Trophoblast cell (in vitro differentiated cells and primary cell): ENCODE results near the gene RAB1B.
"Not testable (repeated sequence)": the region's sequence is repeated elsewhere in the genome, so short reads cannot be mapped to it uniquely, and the experiment has no call there.

Source experiments
- DNase-seq, 2 donors: peaks; one replicate each; pipeline ENCODE4 v3.0.0-alpha.2; 2016
- H2AFZ ChIP-seq: 2 replicates; pipeline ENCODE4 v1.6.1; 2013; ENCODE audit warnings: low read length, moderate library complexity, mild to moderate bottlenecking; ENCODE audit not compliant: insufficient read depth, poor library complexity
- H2AK5ac ChIP-seq: 2 replicates; pipeline ENCODE4 v1.6.1; 2013; ENCODE audit warnings: mild to moderate bottlenecking, low read length
- H2BK120ac ChIP-seq: 2 replicates; pipeline ENCODE4 v1.6.1; 2013; ENCODE audit warnings: low read length, mild to moderate bottlenecking, moderate library complexity; ENCODE audit not compliant: insufficient read depth, poor library complexity
- H2BK12ac ChIP-seq: 2 replicates; pipeline ENCODE4 v1.6.1; 2013; ENCODE audit warnings: mild to moderate bottlenecking, low read length, moderate library complexity
- H2BK5ac ChIP-seq: 2 replicates; pipeline ENCODE4 v1.6.1; 2013; ENCODE audit warnings: low read length, low read depth, moderate library complexity, mild to moderate bottlenecking; ENCODE audit not compliant: poor library complexity
- H3K14ac ChIP-seq: 2 replicates; pipeline ENCODE4 v1.6.1; 2013; ENCODE audit warnings: mild to moderate bottlenecking, low read length
- H3K18ac ChIP-seq: 2 replicates; pipeline ENCODE4 v1.6.1; 2013; ENCODE audit warnings: mild to moderate bottlenecking, low read length
- H3K23ac ChIP-seq: 2 replicates; pipeline ENCODE4 v1.6.1; 2013; ENCODE audit warnings: low read length
- H3K27ac ChIP-seq: 2 replicates; pipeline ENCODE4 v1.5.1; 2013; ENCODE audit warnings: low read depth, mild to moderate bottlenecking, inconsistent platforms, low read length, moderate library complexity
- H3K27me3 ChIP-seq: 2 replicates; pipeline ENCODE4 v1.6.1; 2013; ENCODE audit warnings: inconsistent platforms, mild to moderate bottlenecking, low read length, moderate library complexity; ENCODE audit not compliant: insufficient read depth
- H3K36me3 ChIP-seq, 2 experiments: 1 replicate in 1 of 2; 2 replicates in 1 of 2; pipeline ENCODE4 v1.6.1; 2013; ENCODE audit warnings: low read length in 2 of 2, mild to moderate bottlenecking in 2 of 2, moderate library complexity in 1 of 2; ENCODE audit not compliant: insufficient read depth in 2 of 2, control insufficient read depth in 1 of 2
- H3K4ac ChIP-seq: 2 replicates; pipeline ENCODE4 v1.6.1; 2013; ENCODE audit warnings: low read depth, mild to moderate bottlenecking, low read length, moderate library complexity
- H3K4me1 ChIP-seq, 2 experiments: 1 replicate in 1 of 2; 2 replicates in 1 of 2; pipeline ENCODE4 v1.6.1; 2013; ENCODE audit warnings: low read length in 2 of 2, mild to moderate bottlenecking in 2 of 2, moderate library complexity in 1 of 2; ENCODE audit not compliant: insufficient read depth in 2 of 2, control insufficient read depth in 1 of 2
- H3K4me2 ChIP-seq: 2 replicates; pipeline ENCODE4 v1.6.1; 2013; ENCODE audit warnings: inconsistent platforms, mild to moderate bottlenecking, low read length, moderate library complexity
- H3K4me3 ChIP-seq: 2 replicates; pipeline ENCODE4 v1.5.1; 2013; ENCODE audit warnings: mild to moderate bottlenecking, low read depth, low read length, inconsistent platforms
- H3K79me1 ChIP-seq: one replicate; pipeline ENCODE4 v1.6.1; 2013; ENCODE audit warnings: low read length
- H3K79me2 ChIP-seq: 2 replicates; pipeline ENCODE4 v1.6.1; 2013; ENCODE audit warnings: low read length, mild to moderate bottlenecking; ENCODE audit not compliant: control insufficient read depth, insufficient read depth, poor library complexity
- H3K9ac ChIP-seq: 2 replicates; pipeline ENCODE4 v1.6.1; 2013; ENCODE audit warnings: mild to moderate bottlenecking, low read length
- H3K9me3 ChIP-seq: 2 replicates; pipeline ENCODE4 v1.6.1; 2013; ENCODE audit warnings: low read depth, mild to moderate bottlenecking, control low read depth, inconsistent platforms, low read length; ENCODE audit not compliant: insufficient read depth
- H4K12ac ChIP-seq: 2 replicates; pipeline ENCODE4 v1.6.1; 2013; ENCODE audit warnings: low read depth, mild to moderate bottlenecking, low read length, moderate library complexity
- H4K8ac ChIP-seq: 2 replicates; pipeline ENCODE4 v1.6.1; 2013; ENCODE audit warnings: low read depth, mild to moderate bottlenecking, low read length, moderate library complexity
- H4K91ac ChIP-seq: one replicate; pipeline ENCODE4 v1.6.1; 2013; ENCODE audit warnings: low read depth, mild to moderate bottlenecking, low read length, moderate library complexity
- WGBS: extraction: QIAGEN DNeasy Blood & Tissue Kit; methylation state at CpG from one replicate; pipeline ENCODE4 v1.1.7; 2013; ENCODE audit warnings: missing lambda C conversion rate; ENCODE audit not compliant: insufficient read length, insufficient coverage; ENCODE audit errors: extremely low coverage; 5-methylcytosine and 5-hydroxymethylcytosine counted together

RAB1B gene

DNA sequence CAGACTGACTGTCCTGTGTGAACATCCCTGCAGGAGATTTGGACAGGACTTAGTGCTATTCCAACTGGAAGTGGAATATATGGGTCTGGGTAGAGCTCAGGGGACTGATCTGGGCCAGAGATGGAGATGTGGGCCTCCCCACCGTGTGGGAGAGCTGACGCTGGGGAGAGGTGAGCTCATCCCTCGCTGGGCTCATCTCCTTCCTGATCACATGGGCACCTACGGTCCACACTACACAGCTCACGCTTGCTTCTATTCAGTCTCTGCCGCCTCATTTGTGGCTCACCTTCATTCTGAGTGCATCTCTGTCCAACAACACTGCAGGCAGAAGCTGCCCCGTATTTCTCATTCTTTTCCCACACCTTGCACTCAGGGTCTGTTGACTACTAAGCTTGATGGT lies 16.6 kb upstream of the RAB1B start:
- no peak overlapping the region for H3K4me3 ChIP-seq
- WGBS, result no CpG with 5 or more reads among the region's 7 CpGs
- H2AK5ac ChIP-seq, result no peak overlapping the region
- peaks cover 0 to 2% of the 10 kb centered on the region in 2 experiments for H3K4me1 ChIP-seq
- H3K27ac ChIP-seq, result no peak overlapping the region
- H4K8ac ChIP-seq, result no peak overlapping the region
- H3K4me2 ChIP-seq, result no peak overlapping the region
- peak overlapping the region; percentile 45 for H3K9ac ChIP-seq
- no peak overlapping the region for H2BK120ac ChIP-seq
- H3K18ac ChIP-seq, result no peak overlapping the region
- H4K91ac ChIP-seq, result no peak overlapping the region
- no peak overlapping the region for H3K4ac ChIP-seq
- H3K9me3 ChIP-seq, result no peaks in the 10 kb centered on the region
- H3K79me1 ChIP-seq, result no peaks in the 10 kb centered on the region
- H4K12ac ChIP-seq, result no peak overlapping the region
- no peak overlapping the region for H3K23ac ChIP-seq
- no peak overlapping the region for H2AFZ ChIP-seq
- DNase-seq, result no peak
- no peaks in the 10 kb centered on the region for H3K79me2 ChIP-seq
- H3K27me3 ChIP-seq, result no peaks in the 10 kb centered on the region
- H2BK5ac ChIP-seq, result no peak overlapping the region
- H3K14ac ChIP-seq, result no peak overlapping the region
- no peak overlapping the region for H2BK12ac ChIP-seq
- H3K36me3 ChIP-seq, result peaks cover 19 to 28% of the 10 kb centered on the region in 2 experiments

DNA sequence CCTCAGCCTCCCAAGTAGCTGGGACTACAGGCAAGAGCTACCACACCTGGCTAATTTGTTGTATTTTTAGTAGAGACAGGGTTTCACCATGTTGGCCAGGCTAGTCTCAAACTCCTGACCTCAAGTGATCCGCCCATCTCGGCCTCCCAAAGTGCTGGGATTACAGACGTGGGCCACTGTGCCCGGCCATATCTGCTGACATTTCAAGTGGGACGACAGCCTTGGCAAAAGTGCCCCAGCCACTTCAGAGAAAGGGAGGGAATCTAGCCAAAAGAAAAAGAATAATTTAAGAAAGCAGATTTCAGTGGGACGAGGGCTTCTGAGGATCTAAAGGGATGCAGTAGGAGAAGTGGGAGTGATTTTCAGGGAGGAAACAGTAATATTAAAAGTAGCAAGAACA lies 15.4 kb upstream of the RAB1B start:
- H3K4ac ChIP-seq, H2BK12ac ChIP-seq, H2BK120ac ChIP-seq, H2AFZ ChIP-seq, H3K4me1 ChIP-seq, H4K12ac ChIP-seq, H3K18ac ChIP-seq, H3K14ac ChIP-seq, H3K23ac ChIP-seq, H3K79me2 ChIP-seq, H3K4me2 ChIP-seq, H4K91ac ChIP-seq, H3K27ac ChIP-seq, DNase-seq, H3K27me3 ChIP-seq, H2AK5ac ChIP-seq, H3K9me3 ChIP-seq, H2BK5ac ChIP-seq, H3K4me3 ChIP-seq, H4K8ac ChIP-seq, H3K9ac ChIP-seq, H3K79me1 ChIP-seq: not testable (repeated sequence)
- no CpG with 5 or more reads among the region's 6 CpGs for WGBS
- H3K36me3 ChIP-seq, result peaks cover 19 to 20% of the 10 kb centered on the region in 2 experiments

DNA sequence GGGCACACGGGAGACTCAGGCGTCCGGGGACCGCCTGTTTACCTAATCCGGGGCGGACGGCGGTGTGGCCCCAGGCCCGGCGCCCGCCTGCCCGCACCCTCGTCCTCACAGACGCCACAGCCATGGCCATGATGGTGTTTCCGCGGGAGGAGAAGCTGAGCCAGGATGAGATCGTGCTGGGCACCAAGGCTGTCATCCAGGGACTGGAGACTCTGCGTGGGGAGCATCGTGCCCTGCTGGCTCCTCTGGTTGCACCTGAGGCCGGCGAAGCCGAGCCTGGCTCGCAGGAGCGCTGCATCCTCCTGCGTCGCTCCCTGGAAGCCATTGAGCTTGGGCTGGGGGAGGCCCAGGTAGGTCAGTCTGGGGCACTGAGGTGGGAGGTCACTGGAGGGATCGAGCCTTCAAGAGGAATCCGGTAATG lies 10.0 kb upstream of the RAB1B start:
- Histone ChIP-seq H3K18ac (peak overlapping the region; percentile 67), H3K4me2 (peak overlapping the region; percentile 94), H2BK12ac (no peak overlapping the region), H3K23ac (no peak overlapping the region), H3K27me3 (no peaks in the 10 kb centered on the region), H3K4ac (peak overlapping the region; percentile 42), H3K14ac (peak overlapping the region; percentile 85), H2BK5ac (no peak overlapping the region), H3K4me3 (peak overlapping the region; percentile 87), H2BK120ac (peak overlapping the region; percentile 18), H3K9ac (peak overlapping the region; percentile 79), H4K12ac (peak overlapping the region; percentile 95), H3K9me3 (no peaks in the 10 kb centered on the region), H2AFZ (peak overlapping the region; percentile 89), H4K91ac (peak overlapping the region; percentile 7), H3K79me1 (peaks cover 12% of the 10 kb centered on the region), H3K4me1 (peaks cover 5 to 12% of the 10 kb centered on the region in 2 experiments), H3K27ac (no peak overlapping the region), H3K79me2 (peaks cover 10% of the 10 kb centered on the region), H4K8ac (peak overlapping the region; percentile 54), H2AK5ac (peak overlapping the region; percentile 86), H3K36me3 (peaks cover 34 to 37% of the 10 kb centered on the region in 2 experiments)
- DNase-seq, result no peak
- no CpG with 5 or more reads among the region's 28 CpGs for WGBS

DNA sequence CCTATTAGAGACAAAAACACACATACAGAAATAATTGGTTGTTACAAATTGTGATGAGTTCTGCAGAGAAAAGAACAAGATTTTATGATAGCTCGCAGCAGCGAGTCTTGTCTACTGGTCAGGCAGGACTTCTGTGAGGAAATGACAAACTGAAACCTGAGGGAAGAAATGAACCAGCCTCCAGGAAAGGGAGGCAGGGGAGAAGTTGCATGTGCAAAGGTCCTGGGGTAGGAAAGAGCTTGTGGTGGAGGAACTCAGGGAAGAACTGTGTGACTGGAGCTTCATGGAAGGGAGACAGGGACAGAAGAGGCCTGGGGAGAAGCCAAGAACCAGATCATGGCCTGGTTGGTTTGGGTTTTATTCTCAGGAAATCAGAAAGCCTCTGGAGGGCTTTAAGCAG lies 9.2 kb upstream of the RAB1B start:
- H3K14ac ChIP-seq, result no peak overlapping the region
- no peak overlapping the region for H4K12ac ChIP-seq
- H4K8ac ChIP-seq, result no peak overlapping the region
- peaks cover 12% of the 10 kb centered on the region for H3K79me1 ChIP-seq
- H2AFZ ChIP-seq, result no peak overlapping the region
- H2BK120ac ChIP-seq, result no peak overlapping the region
- peaks cover 10% of the 10 kb centered on the region for H3K79me2 ChIP-seq
- peaks cover 5 to 12% of the 10 kb centered on the region in 2 experiments for H3K4me1 ChIP-seq
- no CpG with 5 or more reads among the region's 2 CpGs for WGBS
- H3K18ac ChIP-seq, result no peak overlapping the region
- no peak overlapping the region for H2BK5ac ChIP-seq
- DNase-seq, result no peak
- no peak overlapping the region for H3K4me2 ChIP-seq
- no peak overlapping the region for H3K4me3 ChIP-seq
- H2AK5ac ChIP-seq, result no peak overlapping the region
- H3K9ac ChIP-seq, result no peak overlapping the region
- H4K91ac ChIP-seq, result no peak overlapping the region
- peaks cover 41 to 44% of the 10 kb centered on the region in 2 experiments for H3K36me3 ChIP-seq
- no peak overlapping the region for H2BK12ac ChIP-seq
- H3K27ac ChIP-seq, result no peak overlapping the region
- no peak overlapping the region for H3K23ac ChIP-seq
- H3K9me3 ChIP-seq, result no peaks in the 10 kb centered on the region
- H3K27me3 ChIP-seq, result no peaks in the 10 kb centered on the region
- H3K4ac ChIP-seq, result no peak overlapping the region
